Measurements from ENCODE around the gene ACSBG1.

- TF ChIP-seq CTCF (IDR thresholded peaks at IDR 0.05): no peak
- no peak for TF ChIP-seq POLR2A (IDR thresholded peaks at IDR 0.05)
These were observed 29.0 kb upstream of the ACSBG1 start for GRCh38 chr15:78263351-78263781.

All from esophagus squamous epithelium (tissue), 4 donors.